A549 (cell line): ENCODE measurements around the gene RIPPLY3. TPM values are rescaled to one million over a fixed set of nuclear protein-coding genes. Genes with fewer than 3 reads are reported as not detected.

Experiments used
- ATAC-seq, 2 experiments: fragments of 200-7000 bp in 1 of 2; fragments of >200 bp in 1 of 2; cut with Nextera tagmentation in 1 of 2; cut with Tn5 transposase in 1 of 2; 3 replicates each; pipeline versions ENCODE4 v1.8.0 to v1.9.1; 2018 to 2020; ENCODE audit warnings: mild to moderate bottlenecking in 1 of 2, moderate library complexity in 1 of 2
- CTCF ChIA-PET: fragments of 300-600 bp; sonication (Branson Sonifier 250); formaldehyde crosslinking; extraction: SDS; loops from one replicate; lab custom pipeline; 2021; ENCODE audit warnings: antibody characterized with exemption, inconsistent platforms; lab: Yijun Ruan, JAX
- POLR2A ChIA-PET: fragments of 350-600 bp; formaldehyde crosslinking; extraction: SDS; loops from one replicate; lab custom pipeline; 2021; ENCODE audit warnings: antibody characterized with exemption, inconsistent platforms; lab: Yijun Ruan, JAX
- DNase-seq, 2 experiments: peaks; one replicate each; pipeline versions ENCODE4 v3.0.0 to v3.0.0-alpha.2; 2011 to 2016; ENCODE audit warnings: low read depth in 1 of 2, low spot score in 1 of 2
- FAIRE-seq: peaks from 2 replicates; lab custom pipeline; 2011; peaks lifted over from hg19 to GRCh38; lab: Jason Lieb, UNC
- H3K27ac ChIP-seq, 2 experiments: fragments of >200 bp; sonication (Bioruptor Twin); formaldehyde crosslinking; 3 replicates each; pipeline ENCODE4 v1.5.1; 2016 to 2017
- H3K4me1 ChIP-seq: fragments of >200 bp; sonication (Bioruptor Twin); formaldehyde crosslinking; 3 replicates; pipeline ENCODE4 v1.6.1; 2016
- H3K4me2 ChIP-seq: fragments of >200 bp; sonication (Bioruptor Twin); formaldehyde crosslinking; 3 replicates; pipeline ENCODE4 v1.6.1; 2016
- H3K4me3 ChIP-seq: fragments of >200 bp; sonication (Bioruptor Twin); formaldehyde crosslinking; 3 replicates; pipeline ENCODE4 v1.5.1; 2016
- H3K9me3 ChIP-seq: fragments of >200 bp; sonication (Bioruptor Twin); formaldehyde crosslinking; 3 replicates; pipeline ENCODE4 v1.6.1; 2016
- CBX2 ChIP-seq: fragments of 200-600 bp; sonication (generic); IDR thresholded peaks from 2 replicates; pipeline ENCODE4 v1.6.1; 2016; ENCODE audit warnings: low read depth, mild to moderate bottlenecking, borderline replicate concordance
- CBX8 ChIP-seq: fragments of 200-600 bp; sonication (generic); IDR thresholded peaks from 2 replicates; pipeline ENCODE4 v1.6.1; 2016
- CHD2 ChIP-seq: fragments of 150-350 bp; IDR thresholded peaks from 2 replicates; pipeline ENCODE4 v1.6.1; 2014; ENCODE audit warnings: low read length; ENCODE audit not compliant: partially characterized antibody
- EHMT2 ChIP-seq: fragments of 200-600 bp; sonication (generic); IDR thresholded peaks from 2 replicates; pipeline ENCODE4 v1.6.1; 2016; ENCODE audit warnings: antibody characterized with exemption, low read depth, mild to moderate bottlenecking, moderate library complexity
- EP300 ChIP-seq, 2 experiments: fragments of >200 bp; sonication (Bioruptor Twin); formaldehyde crosslinking; IDR thresholded peaks; 2 replicates in 1 of 2; 3 replicates in 1 of 2; pipeline ENCODE4 v1.6.1; 2016 to 2017
- ESRRA ChIP-seq: fragments of 150-350 bp; IDR thresholded peaks from 2 replicates; pipeline ENCODE4 v1.6.1; 2014; ENCODE audit warnings: mild to moderate bottlenecking, low read length, borderline replicate concordance
- FOXS1 ChIP-seq: fragments of 250-450 bp; sonication (Bioruptor Pico); IDR thresholded peaks from 2 replicates; pipeline ENCODE4 v1.5.0; 2020; ENCODE audit warnings: mild to moderate bottlenecking, moderate library complexity
- HDAC2 ChIP-seq: fragments of 200-600 bp; sonication (generic); IDR thresholded peaks from 2 replicates; pipeline ENCODE4 v1.6.1; 2016
- HEYL ChIP-seq: fragments of 250-450 bp; sonication (Bioruptor Pico); IDR thresholded peaks from 2 replicates; pipeline ENCODE4 v1.8.0; 2021; ENCODE audit warnings: mild to moderate bottlenecking, moderate library complexity
- HOXB13 ChIP-seq: fragments of 250-450 bp; sonication (Bioruptor Pico); IDR thresholded peaks from 2 replicates; pipeline ENCODE4 v1.5.0; 2020; ENCODE audit warnings: low read depth, mild to moderate bottlenecking, moderate library complexity
- HOXB5 ChIP-seq: fragments of 250-450 bp; sonication (Bioruptor Pico); IDR thresholded peaks from 2 replicates; pipeline ENCODE4 v1.5.0; 2020; ENCODE audit warnings: mild to moderate bottlenecking, moderate library complexity
- JUN ChIP-seq, 2 experiments: fragments of >200 bp; sonication (Bioruptor Twin); formaldehyde crosslinking; IDR thresholded peaks; 2 replicates in 1 of 2; 3 replicates in 1 of 2; pipeline ENCODE4 v1.6.1; 2016 to 2017
- JUNB ChIP-seq: fragments of >200 bp; sonication (Bioruptor Twin); formaldehyde crosslinking; IDR thresholded peaks from 2 replicates; pipeline ENCODE4 v1.6.1; 2016
- KDM1A ChIP-seq: fragments of 200-600 bp; sonication (generic); IDR thresholded peaks from 2 replicates; pipeline ENCODE4 v1.6.1; 2016; ENCODE audit warnings: low read depth, mild to moderate bottlenecking
- MAZ ChIP-seq: fragments of 150-350 bp; IDR thresholded peaks from 2 replicates; pipeline ENCODE4 v1.6.1; 2014; ENCODE audit warnings: antibody characterized with exemption, low read depth, low read length, borderline replicate concordance
- NFE2L2 ChIP-seq: fragments of 150-350 bp; conservative IDR thresholded peaks from 2 replicates; pipeline ENCODE4 v1.6.1; 2014; ENCODE audit warnings: low read length
- NPAS2 ChIP-seq: fragments of 250-450 bp; sonication (Bioruptor Pico); IDR thresholded peaks from 2 replicates; pipeline ENCODE4 v1.8.0; 2022; ENCODE audit warnings: mild to moderate bottlenecking, moderate library complexity, borderline replicate concordance
- POLR2AphosphoS2 ChIP-seq: conservative IDR thresholded peaks from 2 replicates; pipeline ENCODE4 v1.6.1; 2012; ENCODE audit warnings: low read length, improper control_type of control experiment, inconsistent platforms
- RAD21 ChIP-seq, 2 experiments: fragments of >200 bp in 1 of 2; sonication (Bioruptor Twin) in 1 of 2; formaldehyde crosslinking in 1 of 2; IDR thresholded peaks in 1 of 2; conservative IDR thresholded peaks in 1 of 2; 2 replicates in 1 of 2; 3 replicates in 1 of 2; pipeline ENCODE4 v1.6.1; 2012 to 2018; ENCODE audit warnings: inconsistent platforms in 1 of 2
- RCOR1 ChIP-seq: fragments of 150-350 bp; IDR thresholded peaks from 2 replicates; pipeline ENCODE4 v1.6.1; 2014; ENCODE audit warnings: antibody characterized with exemption, low read length, low read depth
- TFCP2L1 ChIP-seq: fragments of 250-450 bp; sonication (Bioruptor Pico); IDR thresholded peaks from 2 replicates; pipeline ENCODE4 v1.5.0; 2021; ENCODE audit warnings: mild to moderate bottlenecking
- TP53 ChIP-seq: fragments of 250-450 bp; sonication (Bioruptor Pico); IDR thresholded peaks from 2 replicates; pipeline ENCODE4 v1.5.0; 2021; ENCODE audit warnings: mild to moderate bottlenecking, moderate library complexity
- ZC3H11A ChIP-seq: fragments of 450-650 bp; IDR thresholded peaks from 2 replicates; pipeline ENCODE4 v1.6.1; 2014; ENCODE audit warnings: antibody characterized with exemption, mild to moderate bottlenecking
- ZFP36 ChIP-seq: fragments of 450-650 bp; IDR thresholded peaks from 2 replicates; pipeline ENCODE4 v1.6.1; 2014; ENCODE audit warnings: borderline replicate concordance; ENCODE audit not compliant: partially characterized antibody
- ZSCAN20 ChIP-seq: fragments of 250-450 bp; sonication (Bioruptor Pico); IDR thresholded peaks from 2 replicates; pipeline ENCODE4 v1.8.0; 2022; ENCODE audit warnings: mild to moderate bottlenecking, moderate library complexity
- WGBS: methylation state at CpG from one replicate; pipeline ENCODE4 v1.1.6; 2017; ENCODE audit errors: missing lambda C conversion rate; 5-methylcytosine and 5-hydroxymethylcytosine counted together
- polyA plus RNA-seq, 4 experiments: library from polyadenylated mRNA; depleted of rRNA in 3 of 4; stranded (reverse); fragments of >200 nt; fragmentation: RNase III in 1 of 4; extraction: RNeasy Plus Mini Kit Qiagen cat#74134 plus additional on column Dnase treatment in 1 of 4; gene quantifications; 2 replicates in 3 of 4; 3 replicates in 1 of 4; pipeline ENCODE4 v1.2.3, GENCODE V29; 2011 to 2017
- TF ChIP-seq, protein P1 (sequence below): fragments of >200 bp; sonication (Bioruptor Twin); formaldehyde crosslinking; IDR thresholded peaks from 3 replicates; pipeline ENCODE4 v1.6.1; 2016
- TF ChIP-seq, protein P2 (sequence below): IDR thresholded peaks from 2 replicates; pipeline ENCODE4 v1.6.1; 2012
- TF ChIP-seq, protein P3 (sequence below): fragments of 250-450 bp; sonication (Bioruptor Pico); IDR thresholded peaks from 2 replicates; pipeline ENCODE4 v1.5.0; 2020; ENCODE audit warnings: low read depth, mild to moderate bottlenecking, moderate library complexity
- TF ChIP-seq, protein P4 (sequence below): IDR thresholded peaks from 2 replicates; pipeline ENCODE4 v1.6.1; 2012
- TF ChIP-seq, protein P5 (sequence below): IDR thresholded peaks from 2 replicates; pipeline ENCODE4 v1.6.1; 2012; ENCODE audit warnings: low read depth, borderline replicate concordance
- TF ChIP-seq, protein P6 (sequence below): fragments of 150-350 bp; IDR thresholded peaks from 2 replicates; pipeline ENCODE4 v1.6.1; 2014; ENCODE audit warnings: low read depth, mild to moderate bottlenecking, low read length

The RIPPLY3 gene
- polyA plus RNA-seq, 2 of the 4 experiments (the other 2 are of a cell fraction) = 0.65 to 1.5 TPM

DNA sequence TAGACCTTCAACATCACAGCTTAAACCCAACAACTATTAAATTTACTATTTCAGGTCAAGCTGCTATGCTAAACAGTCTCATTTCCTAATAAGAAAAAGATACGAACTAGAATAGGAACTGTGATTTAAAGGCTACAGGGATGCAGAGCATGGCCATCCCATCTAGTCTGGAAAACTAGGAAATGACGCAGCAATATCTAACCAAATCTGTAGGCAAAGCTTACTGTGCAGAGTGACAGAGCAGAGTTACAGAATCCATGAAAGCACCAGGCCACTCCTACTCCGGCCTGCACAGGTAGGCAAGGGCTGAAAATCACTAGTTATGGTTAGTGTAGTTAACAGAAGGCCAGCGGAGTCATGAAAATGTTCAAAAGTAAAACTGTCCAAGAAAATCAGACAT lies 42.1 kb upstream of the RIPPLY3 start:
- no peak for DNase-seq
- no peak overlapping the region for H3K4me3 ChIP-seq
- FAIRE-seq = no peak
- H3K4me1 ChIP-seq = peaks cover 13% of the 10 kb centered on the region; the same call in 2 of the 3 replicates
- peak overlapping the region; percentile 79; the same call in 2 of the 3 replicates for H3K4me2 ChIP-seq
- ATAC-seq = no peak
- 96% methylated on average over 4 of the region's 4 CpGs for WGBS
- TF ChIP-seq TP53 (no peak), POLR2AphosphoS2 (no peak), RAD21 (conservative IDR thresholded peaks at IDR 0.05 in 1 of 2, IDR thresholded peaks at IDR 0.05 in 1 of 2) (no peak), HEYL (no peak), EHMT2 (no peak), JUNB (no peak), CBX2 (no peak), RCOR1 (no peak), NPAS2 (CRISPR knock-in tag) (no peak), HOXB5 (CRISPR knock-in tag) (no peak), NFE2L2 (no peak), KDM1A (no peak), ZC3H11A (no peak), HOXB13 (no peak)
- TF ChIP-seq, protein P1, sequence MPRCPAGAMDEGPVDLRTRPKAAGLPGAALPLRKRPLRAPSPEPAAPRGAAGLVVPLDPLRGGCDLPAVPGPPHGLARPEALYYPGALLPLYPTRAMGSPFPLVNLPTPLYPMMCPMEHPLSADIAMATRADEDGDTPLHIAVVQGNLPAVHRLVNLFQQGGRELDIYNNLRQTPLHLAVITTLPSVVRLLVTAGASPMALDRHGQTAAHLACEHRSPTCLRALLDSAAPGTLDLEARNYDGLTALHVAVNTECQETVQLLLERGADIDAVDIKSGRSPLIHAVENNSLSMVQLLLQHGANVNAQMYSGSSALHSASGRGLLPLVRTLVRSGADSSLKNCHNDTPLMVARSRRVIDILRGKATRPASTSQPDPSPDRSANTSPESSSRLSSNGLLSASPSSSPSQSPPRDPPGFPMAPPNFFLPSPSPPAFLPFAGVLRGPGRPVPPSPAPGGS = no peak
- TF ChIP-seq, protein P2, sequence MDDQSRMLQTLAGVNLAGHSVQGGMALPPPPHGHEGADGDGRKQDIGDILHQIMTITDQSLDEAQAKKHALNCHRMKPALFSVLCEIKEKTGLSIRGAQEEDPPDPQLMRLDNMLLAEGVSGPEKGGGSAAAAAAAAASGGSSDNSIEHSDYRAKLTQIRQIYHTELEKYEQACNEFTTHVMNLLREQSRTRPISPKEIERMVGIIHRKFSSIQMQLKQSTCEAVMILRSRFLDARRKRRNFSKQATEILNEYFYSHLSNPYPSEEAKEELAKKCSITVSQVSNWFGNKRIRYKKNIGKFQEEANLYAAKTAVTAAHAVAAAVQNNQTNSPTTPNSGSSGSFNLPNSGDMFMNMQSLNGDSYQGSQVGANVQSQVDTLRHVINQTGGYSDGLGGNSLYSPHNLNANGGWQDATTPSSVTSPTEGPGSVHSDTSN = no peak
- TF ChIP-seq, protein P3, sequence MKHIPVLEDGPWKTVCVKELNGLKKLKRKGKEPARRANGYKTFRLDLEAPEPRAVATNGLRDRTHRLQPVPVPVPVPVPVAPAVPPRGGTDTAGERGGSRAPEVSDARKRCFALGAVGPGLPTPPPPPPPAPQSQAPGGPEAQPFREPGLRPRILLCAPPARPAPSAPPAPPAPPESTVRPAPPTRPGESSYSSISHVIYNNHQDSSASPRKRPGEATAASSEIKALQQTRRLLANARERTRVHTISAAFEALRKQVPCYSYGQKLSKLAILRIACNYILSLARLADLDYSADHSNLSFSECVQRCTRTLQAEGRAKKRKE (CRISPR knock-in tag) = no peak
- TF ChIP-seq, protein P4, sequence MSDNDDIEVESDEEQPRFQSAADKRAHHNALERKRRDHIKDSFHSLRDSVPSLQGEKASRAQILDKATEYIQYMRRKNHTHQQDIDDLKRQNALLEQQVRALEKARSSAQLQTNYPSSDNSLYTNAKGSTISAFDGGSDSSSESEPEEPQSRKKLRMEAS = no peak
- no peaks in the 10 kb centered on the region for H3K9me3 ChIP-seq
- POLR2A ChIA-PET = no interaction called here
- CTCF ChIA-PET = interaction anchor here (0.7 to 1.0 kb wide), 3 partner anchors 13 to 461 kb away, joined by 3 read pairs; no protein-coding TSS in a partner anchor
- H3K27ac ChIP-seq = no peak overlapping the region; a peak in 1 of 6 replicates

DNA sequence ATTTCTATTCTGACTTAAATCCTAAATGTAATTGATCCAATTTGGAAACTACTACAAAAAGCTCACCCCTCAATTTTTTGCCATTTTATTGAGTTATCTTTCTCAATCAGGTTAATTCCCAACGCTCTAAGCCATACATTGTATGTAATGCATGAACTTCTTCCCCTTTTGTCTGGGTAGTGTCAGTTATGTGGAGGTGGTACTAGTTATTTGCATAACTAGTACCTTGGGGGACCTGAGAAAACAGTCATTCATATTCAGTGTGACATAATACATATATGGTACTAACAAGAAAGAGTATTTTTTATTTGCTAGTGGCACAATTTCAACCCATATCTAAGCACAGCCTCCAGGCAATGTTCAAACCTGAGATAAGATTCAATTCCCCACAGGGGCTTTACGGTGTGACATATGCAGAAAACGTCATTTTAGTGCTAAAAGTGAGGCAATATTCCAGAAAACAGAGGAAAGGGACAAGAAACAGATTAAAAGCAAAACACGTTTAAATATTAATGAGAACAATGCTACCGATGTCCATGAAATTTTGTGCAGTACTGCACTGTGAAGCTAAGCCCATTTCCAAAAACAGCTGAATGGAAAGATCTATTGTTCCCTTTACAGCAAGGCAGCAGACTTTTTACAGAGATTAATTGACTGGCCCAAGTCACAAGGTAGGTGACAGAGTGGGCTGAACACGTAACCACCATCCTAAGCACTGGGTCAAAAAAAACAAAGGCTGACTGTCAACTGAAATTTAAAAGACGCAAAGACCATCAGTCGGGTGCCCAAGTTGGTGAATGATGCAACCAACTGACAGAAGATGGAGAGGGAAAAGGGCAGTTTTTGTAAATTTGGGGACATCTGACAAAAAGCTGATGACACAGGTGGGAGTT lies 41.4 kb upstream of the RIPPLY3 start:
- TF ChIP-seq JUN (IDR thresholded peaks at IDR 0.05) (no peak), ZFP36 (no peak), ESRRA (no peak), FOXS1 (no peak), NFE2L2 (no peak), HDAC2 (no peak), JUNB (no peak), TFCP2L1 (CRISPR knock-in tag) (no peak), HOXB5 (CRISPR knock-in tag) (no peak), HOXB13 (no peak), EP300 (IDR thresholded peaks at IDR 0.05) (no peak), CHD2 (no peak), CBX8 (no peak), ZSCAN20 (no peak), MAZ (no peak)
- TF ChIP-seq, protein P5, sequence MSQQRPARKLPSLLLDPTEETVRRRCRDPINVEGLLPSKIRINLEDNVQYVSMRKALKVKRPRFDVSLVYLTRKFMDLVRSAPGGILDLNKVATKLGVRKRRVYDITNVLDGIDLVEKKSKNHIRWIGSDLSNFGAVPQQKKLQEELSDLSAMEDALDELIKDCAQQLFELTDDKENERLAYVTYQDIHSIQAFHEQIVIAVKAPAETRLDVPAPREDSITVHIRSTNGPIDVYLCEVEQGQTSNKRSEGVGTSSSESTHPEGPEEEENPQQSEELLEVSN = no peak
- TF ChIP-seq, protein P6, sequence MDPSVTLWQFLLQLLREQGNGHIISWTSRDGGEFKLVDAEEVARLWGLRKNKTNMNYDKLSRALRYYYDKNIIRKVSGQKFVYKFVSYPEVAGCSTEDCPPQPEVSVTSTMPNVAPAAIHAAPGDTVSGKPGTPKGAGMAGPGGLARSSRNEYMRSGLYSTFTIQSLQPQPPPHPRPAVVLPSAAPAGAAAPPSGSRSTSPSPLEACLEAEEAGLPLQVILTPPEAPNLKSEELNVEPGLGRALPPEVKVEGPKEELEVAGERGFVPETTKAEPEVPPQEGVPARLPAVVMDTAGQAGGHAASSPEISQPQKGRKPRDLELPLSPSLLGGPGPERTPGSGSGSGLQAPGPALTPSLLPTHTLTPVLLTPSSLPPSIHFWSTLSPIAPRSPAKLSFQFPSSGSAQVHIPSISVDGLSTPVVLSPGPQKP = no peak
- TF ChIP-seq, protein P2 = no peak
- ChIA-PET CTCF (interaction anchor here (0.6 to 1.0 kb wide), 5 partner anchors 12 to 1020 kb away, joined by 3 to 6 read pairs (median 3); no protein-coding TSS in a partner anchor), POLR2A (interaction anchor here (1.1 kb wide), 1 partner anchor 535 kb away, joined by 4 read pairs; no protein-coding TSS in a partner anchor)
- peak overlapping the region; percentile 79 for H3K4me2 ChIP-seq
- FAIRE-seq (no peak), DNase-seq (no peak), ATAC-seq (no peak)
- no peaks in the 10 kb centered on the region for H3K9me3 ChIP-seq
- H3K27ac ChIP-seq = peak overlapping the region; percentile 93 to 96
- peaks cover 13% of the 10 kb centered on the region; the same call in 2 of the 3 replicates for H3K4me1 ChIP-seq
- peak overlapping the region; percentile 70 for H3K4me3 ChIP-seq
- 75% methylated on average over 8 of the region's 8 CpGs for WGBS
